Hair follicle dermal papilla cell (primary cell): ENCODE measurements around the gene IL25. TPM values are rescaled to one million over a fixed set of nuclear protein-coding genes. Genes with fewer than 3 reads are reported as not detected.

Source experiments
- small RNA-seq: library from RNA; depleted of rRNA; stranded (forward); fragments of <200 nt; gene quantifications from one replicate; pipeline ENCODE3, GENCODE V24; 2012
- total RNA-seq: library from RNA; depleted of rRNA; stranded (reverse); fragments of >200 nt; gene quantifications from 2 replicates; pipeline ENCODE4 v1.2.3, GENCODE V29; 2012

The IL25 gene
- not detected in 2 replicates for total RNA-seq

DNA sequence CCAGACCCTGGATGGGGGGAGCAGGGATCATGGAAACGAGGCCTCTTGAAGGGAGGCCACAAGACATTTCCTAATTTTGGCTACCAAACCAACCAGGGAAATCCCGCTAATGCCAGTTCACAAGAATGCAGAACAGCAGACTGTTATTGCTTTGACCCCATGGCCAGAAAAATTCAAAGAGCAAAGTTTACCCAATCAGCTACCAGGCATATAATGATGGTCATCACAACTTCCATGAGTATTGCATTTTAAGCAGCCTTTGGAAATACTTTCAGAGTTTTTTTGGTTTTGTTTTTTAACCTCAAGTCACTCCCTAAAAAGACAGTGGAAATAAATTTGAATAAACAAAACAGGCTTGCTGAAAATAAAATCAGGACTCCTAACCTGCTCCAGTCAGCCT lies at the start of gene IL25:
IL25 (plus strand) TSS at position 301 of the 400 bp plus-strand sequence.

DNA sequence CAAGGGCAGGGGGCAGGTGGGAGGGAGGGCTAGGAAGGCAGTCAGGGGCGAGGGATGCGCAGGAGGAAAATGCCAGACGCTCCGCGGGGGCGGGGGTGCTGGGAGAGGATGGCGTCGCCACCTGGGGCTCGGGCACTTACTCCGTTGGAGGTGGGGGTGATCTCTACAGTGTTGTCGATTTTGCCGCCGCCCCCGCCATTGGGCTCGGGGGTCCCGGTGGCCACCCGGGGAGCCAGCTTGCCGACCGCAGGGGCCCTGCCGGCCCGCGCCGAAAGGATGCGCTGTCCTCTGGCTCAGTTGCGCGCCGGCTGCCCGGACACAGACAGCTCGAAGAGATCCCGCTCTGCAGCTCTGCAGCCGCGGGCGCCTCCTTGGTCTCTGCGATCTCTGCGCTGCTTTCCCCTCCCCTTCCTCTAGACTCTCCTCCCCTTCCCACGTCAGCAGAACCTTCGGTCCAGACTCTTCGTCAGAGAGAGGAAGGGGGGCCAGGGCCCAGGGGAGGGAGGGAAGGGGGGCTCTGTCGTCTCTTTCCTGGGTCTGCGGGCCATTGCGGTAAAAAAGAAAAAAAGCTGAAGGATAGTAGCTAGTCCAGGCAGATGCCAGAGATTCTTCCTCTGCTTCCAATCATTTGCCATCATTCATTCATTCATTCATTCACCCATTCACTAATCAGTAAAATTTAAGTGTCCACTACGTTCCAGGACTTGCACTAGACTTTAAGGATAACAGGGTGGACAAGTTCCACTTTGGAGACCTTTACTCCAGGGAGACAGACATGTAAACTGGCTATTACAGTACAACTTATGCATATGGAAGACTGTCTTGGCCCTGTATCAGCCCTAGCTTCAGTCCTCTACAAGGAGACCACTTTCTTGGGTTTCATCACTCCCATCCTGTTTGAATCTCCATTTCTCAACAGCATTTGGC lies 19.8 kb upstream of the IL25 start, which contains the start of gene SLC22A17:
SLC22A17 (minus strand) TSS at position 382 of the 927 bp plus-strand sequence.

GRCh38 chr14:23365036-23365731 lies 7.4 kb upstream of the IL25 start, which contains the start of gene EFS:
Gene EFS (minus strand): TSS chr14:23365172. CDS start chr14:23365025, 147 bp downstream.

DNA sequence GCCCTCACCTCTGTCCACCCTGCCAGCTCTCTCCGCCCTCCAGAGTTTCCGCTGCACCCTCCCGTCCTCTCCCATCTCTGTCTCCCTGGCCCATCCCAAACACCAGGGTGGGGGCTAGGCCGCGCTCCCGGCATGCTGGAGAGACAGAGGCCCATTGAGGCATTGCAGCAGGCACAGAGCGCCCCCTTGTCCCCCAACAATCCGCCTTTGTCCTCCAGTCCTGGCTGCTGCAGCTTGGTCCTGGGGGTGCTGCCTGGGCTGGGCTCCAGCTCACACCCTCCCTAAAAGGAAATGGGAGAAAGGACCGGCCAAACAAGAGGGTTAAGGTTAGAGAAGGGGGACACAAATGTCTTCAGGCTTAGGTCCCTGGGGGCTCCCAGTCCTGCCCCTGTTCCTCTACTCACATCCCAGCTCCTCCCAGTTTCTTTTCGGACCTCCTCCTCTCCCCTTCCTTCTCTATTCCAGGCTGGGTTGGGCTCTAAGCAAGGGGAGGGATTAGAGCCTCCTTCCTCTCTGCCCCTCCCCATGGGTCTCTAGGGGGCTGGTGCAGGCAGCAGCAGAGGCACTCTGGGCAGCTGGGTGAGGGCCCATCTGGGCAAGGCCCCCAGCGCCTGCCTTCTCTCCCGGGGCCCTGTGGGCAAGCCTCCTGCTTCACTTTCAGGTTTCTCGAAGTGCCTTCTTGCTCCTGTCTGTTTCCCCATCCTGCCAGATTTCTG lies 4.0 kb downstream of the IL25 start, which contains the start of gene CMTM5:
CMTM5 (plus strand) TSS at position 565 of the 716 bp plus-strand sequence. CDS start 206 bp downstream, outside the sequence.

DNA sequence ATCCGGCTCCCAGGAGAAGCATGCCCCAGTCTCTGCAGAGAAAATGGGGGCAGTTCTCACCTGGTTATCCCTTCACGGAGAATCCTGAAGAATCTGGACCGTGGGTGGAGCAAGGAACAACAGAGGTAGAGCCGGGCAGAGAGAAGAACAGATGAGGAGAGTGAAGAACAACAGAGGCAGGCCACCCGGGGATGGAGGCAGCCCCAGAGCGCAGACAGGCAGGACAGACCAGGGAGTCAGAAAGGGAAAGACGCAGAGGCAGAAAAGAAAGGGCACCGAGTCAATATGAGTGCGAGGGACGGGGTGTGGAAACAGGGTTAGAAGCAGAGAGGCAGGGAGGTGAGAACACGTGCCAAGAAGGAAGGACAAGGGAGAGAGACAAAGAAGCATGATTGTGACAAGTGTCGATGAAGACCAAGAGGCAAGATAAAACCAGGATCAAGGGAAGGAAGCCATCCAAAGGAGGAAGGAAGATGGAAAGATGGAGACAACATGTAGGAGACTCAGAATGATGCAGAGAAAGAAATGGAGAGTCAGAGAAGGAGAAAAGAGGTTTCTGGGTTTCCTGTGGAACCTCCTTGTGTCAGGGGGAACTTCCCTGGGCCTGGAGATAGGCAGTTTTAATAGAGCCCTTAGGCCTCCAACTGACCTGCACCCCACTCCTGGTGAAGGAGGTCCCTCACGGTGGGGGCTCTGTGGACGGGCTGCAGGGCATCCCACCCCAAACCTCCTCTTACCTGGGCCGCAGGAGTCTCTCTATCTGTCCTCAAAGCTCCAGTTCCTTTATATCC lies 35.1 kb downstream of the IL25 start, which contains the start of gene MYH6:
MYH6 (minus strand) TSS at position 758 of the 791 bp plus-strand sequence. CDS start 1,050 bp downstream, outside the sequence.

Small RNAs within 50 kb of the gene (small RNA-seq; reads per million reads assigned to genes)
- not detected for gene MIR208A
- not detected for gene MIR208B

Other genes with a start within 250 kb of the IL25 start
- 16.2 and 17.4 TPM in 2 replicates for gene SLC7A8, start 189.1 kb upstream of the IL25 start, total RNA-seq
- not detected in 2 replicates for gene RNF212B, start 134.9 kb upstream of the IL25 start, total RNA-seq
- gene HOMEZ, start 86.7 kb upstream of the IL25 start, total RNA-seq = 4.1 and 5.4 TPM in 2 replicates
- gene PPP1R3E, start 70.0 kb upstream of the IL25 start, total RNA-seq = 6.3 and 7.5 TPM in 2 replicates
- 23.0 and 24.2 TPM in 2 replicates for gene BCL2L2, start 66.0 kb upstream of the IL25 start, total RNA-seq
- gene PABPN1, start 51.4 kb upstream of the IL25 start, total RNA-seq = 39.8 and 42.2 TPM in 2 replicates
- 22.5 and 27.3 TPM in 2 replicates for gene SLC22A17, start 19.9 kb upstream of the IL25 start, total RNA-seq
- gene EFS, start 7.6 kb upstream of the IL25 start, total RNA-seq = 28.9 and 31.2 TPM in 2 replicates
- gene CMTM5, start 4.2 kb downstream of the IL25 start, total RNA-seq = 0.32 and 0.49 TPM in 2 replicates
- not detected in 2 replicates for gene MYH6, start 35.5 kb downstream of the IL25 start, total RNA-seq
- not detected in 2 replicates for gene MYH7, start 62.9 kb downstream of the IL25 start, total RNA-seq
- 24.8 and 28.2 TPM in 2 replicates for gene NGDN, start 96.9 kb downstream of the IL25 start, total RNA-seq
- gene ZFHX2, start 179.0 kb downstream of the IL25 start, total RNA-seq = 0.12 and 0.16 TPM in 2 replicates
- 24.2 and 34.4 TPM in 2 replicates for gene THTPA, start 183.5 kb downstream of the IL25 start, total RNA-seq
- 11.1 and 15.6 TPM in 2 replicates for gene AP1G2, start 195.0 kb downstream of the IL25 start, total RNA-seq
- gene JPH4, start 206.0 kb downstream of the IL25 start, total RNA-seq = not detected in 2 replicates